Activated CD4-positive, alpha-beta T cell treated with anti-CD3 and anti-CD28 coated beads, Interleukin-2, Interleukin-6, amounts not matched to agents 100 ng/mL and 50 ng/mL, durations not matched to agents 16 hours and 8 hours (primary cell): ENCODE measurements around the gene QDPR.
"Not testable (repeated sequence)": the region's sequence is repeated elsewhere in the genome, so short reads cannot be mapped to it uniquely, and the experiment has no call there.

Source experiments
- DNase-seq: peaks from one replicate; pipeline ENCODE4 v3.0.0-alpha.2; 2020

The QDPR gene

GRCh38 chr4:17511950-17512795, at the start of gene QDPR:
QDPR (minus strand) TSS chr4:17512090; CDS start chr4:17512054, 36 bp downstream.
- peak; percentile 91 for DNase-seq

- DNase-seq, result no peak
Observed at GRCh38 chr4:17561195-17561909, 49.5 kb upstream of the QDPR start.

GRCh38 chr4:17560065-17560673, 48.3 kb upstream of the QDPR start:
- no peak for DNase-seq

GRCh38 chr4:17559709-17560048, 47.8 kb upstream of the QDPR start:
- no peak for DNase-seq

- no peak for DNase-seq
Observed at GRCh38 chr4:17558941-17559708, 47.2 kb upstream of the QDPR start.

- DNase-seq, result no peak
Observed at GRCh38 chr4:17557880-17558279, 46.0 kb upstream of the QDPR start.

GRCh38 chr4:17556498-17556897, 44.6 kb upstream of the QDPR start:
- no peak for DNase-seq

GRCh38 chr4:17554568-17554967, 42.7 kb upstream of the QDPR start:
- DNase-seq, result no peak

GRCh38 chr4:17552427-17552826, 40.5 kb upstream of the QDPR start:
- DNase-seq, result no peak

- no peak for DNase-seq
Observed at GRCh38 chr4:17550549-17550948, 38.7 kb upstream of the QDPR start.

GRCh38 chr4:17546678-17547077, 34.8 kb upstream of the QDPR start:
- DNase-seq, result no peak

GRCh38 chr4:17546222-17546621, 34.3 kb upstream of the QDPR start:
- DNase-seq, result no peak

GRCh38 chr4:17545374-17546140, 33.7 kb upstream of the QDPR start:
- no peak for DNase-seq

GRCh38 chr4:17544831-17545234, 32.9 kb upstream of the QDPR start:
- no peak for DNase-seq

GRCh38 chr4:17544205-17544604, 32.3 kb upstream of the QDPR start:
- no peak for DNase-seq

GRCh38 chr4:17537060-17537459, 25.2 kb upstream of the QDPR start:
- not testable (repeated sequence) for DNase-seq

- peak; percentile 15 for DNase-seq
Observed at GRCh38 chr4:17535906-17536305, 24.0 kb upstream of the QDPR start.

GRCh38 chr4:17535242-17535641, 23.4 kb upstream of the QDPR start:
- DNase-seq, result no peak

GRCh38 chr4:17534705-17535104, 22.8 kb upstream of the QDPR start:
- DNase-seq, result no peak

- DNase-seq, result no peak
Observed at GRCh38 chr4:17531538-17532285, 19.8 kb upstream of the QDPR start.

GRCh38 chr4:17528551-17529165, 16.8 kb upstream of the QDPR start:
- DNase-seq, result no peak
